Naive thymus-derived CD8-positive, alpha-beta T cell (primary cell): ENCODE data around the gene GPR4. TPM values are rescaled to one million over a fixed set of nuclear protein-coding genes. Genes with fewer than 3 reads are reported as not detected.
A peak's percentile ranks its signal among the peaks of the same experiment; 100 is the strongest.

ENCODE experiments used
- ATAC-seq, 2 donors: fragments of 150-1000 bp; cut with Tn5 transposase in 1 of 2; sonication (Bioruptor Pico), chemical (Tn5 transposase) in 1 of 2; 1 replicate in 1 of 2; 2 replicates in 1 of 2; pipeline ENCODE4 v1.10.0; 2021; ENCODE audit warnings: mild to moderate bottlenecking in 2 of 2, moderate library complexity in 2 of 2
- POLR2A ChIA-PET: fragments of 350-600 bp; sonication (Branson Sonifier 250); formaldehyde crosslinking; loops from one replicate; lab custom pipeline; 2021; ENCODE audit warnings: antibody characterized with exemption; lab: Charles Lee
- DNase-seq, 10 donors: peaks; one replicate each; pipeline versions ENCODE4 v3.0.0 to v3.0.0-alpha.2; 2020 to 2022
- H3K27ac Mint-ChIP-seq, 10 donors: one replicate each; pipeline ENCODE4 v1.8.0; 2020 to 2022; ENCODE audit warnings: mild to moderate bottlenecking in 10 of 10, mixed read lengths in 10 of 10, moderate library complexity in 4 of 10, inconsistent platforms in 1 of 10
- H3K27me3 Mint-ChIP-seq, 5 donors: one replicate each; pipeline ENCODE4 v1.8.0; 2021 to 2022; ENCODE audit warnings: mixed read lengths in 5 of 5
- H3K36me3 Mint-ChIP-seq, 3 donors: one replicate each; pipeline ENCODE4 v1.8.0; 2020 to 2022; ENCODE audit warnings: mixed read lengths in 3 of 3, mild to moderate bottlenecking in 2 of 3, inconsistent platforms in 1 of 3
- H3K4me1 Mint-ChIP-seq, 4 donors: one replicate each; pipeline ENCODE4 v1.8.0; 2021 to 2022; ENCODE audit warnings: mixed read lengths in 4 of 4
- H3K4me3 Mint-ChIP-seq, 10 donors: one replicate each; pipeline ENCODE4 v1.8.0; 2020 to 2022; ENCODE audit warnings: mild to moderate bottlenecking in 10 of 10, mixed read lengths in 10 of 10, moderate library complexity in 6 of 10, inconsistent platforms in 1 of 10
- H3K9me3 Mint-ChIP-seq, 9 donors: one replicate each; pipeline ENCODE4 v1.8.0; 2020 to 2022; ENCODE audit warnings: mixed read lengths in 9 of 9, mild to moderate bottlenecking in 3 of 9, inconsistent platforms in 1 of 9, moderate library complexity in 1 of 9
- microRNA-seq: library from miRNA; unstranded; fragments of <30 nt; microRNA quantifications from one replicate; pipeline ENCODE4 v1.2.0, GENCODE V29; 2022; ENCODE audit warnings: borderline microRNAs expressed
- polyA plus RNA-seq, 3 donors: library from polyadenylated mRNA; unstranded; fragments of 300-500 nt; fragmentation: Illumina TruSeq; gene quantifications; one replicate each; pipeline ENCODE4 v1.2.3, GENCODE V29; 2021
- total RNA-seq, 8 experiments: library from RNA in 2 of 8; stranded (reverse) in 2 of 8; gene quantifications; one replicate each; pipeline ENCODE4 v1.2.3 and lab custom pipeline; 2021 to 2026

GPR4 gene
- total and polyA plus RNA-seq, 5 experiments from 2014 or later, result not detected

- Mint-ChIP-seq H3K4me3 (peak overlapping the region in 2 of 10 donors; percentile 66 to 78), H3K27me3 (no peaks in the 10 kb centered on the region), H3K27ac (peak overlapping the region in 8 of 10 donors; percentile 20 to 96 (median 70)), H3K9me3 (no peaks in the 10 kb centered on the region), H3K36me3 (peaks cover 0 to 2% (median 2%) of the 10 kb centered on the region in 3 donors), H3K4me1 (peaks cover 23 to 71% (median 62%) of the 10 kb centered on the region in 4 donors)
- DNase-seq, result no peak
- no peak for ATAC-seq
- POLR2A ChIA-PET, result no interaction called here
Measured at GRCh38 chr19:45560686-45561085, 41.3 kb downstream of the GPR4 start.

GRCh38 chr19:45560038-45560437 lies 42.0 kb downstream of the GPR4 start:
- Mint-ChIP-seq H3K4me1 (peaks cover 23 to 66% (median 61%) of the 10 kb centered on the region in 4 donors), H3K9me3 (no peaks in the 10 kb centered on the region), H3K27ac (peak overlapping the region in 7 of 10 donors; percentile 57 to 92 (median 73)), H3K4me3 (peak overlapping the region in 4 of 10 donors; percentile 14 to 36 (median 22)), H3K36me3 (peaks cover 0 to 2% (median 2%) of the 10 kb centered on the region in 3 donors), H3K27me3 (no peaks in the 10 kb centered on the region)
- no peak for DNase-seq
- no peak for ATAC-seq
- POLR2A ChIA-PET, result interaction anchor here (0.6 kb wide), 1 partner anchor 21 kb away, joined by 3 read pairs; no protein-coding TSS in a partner anchor

- no peaks in the 10 kb centered on the region for H3K27me3 Mint-ChIP-seq
- H3K36me3 Mint-ChIP-seq, result peaks cover 0 to 2% (median 2%) of the 10 kb centered on the region in 3 donors
- ATAC-seq (peak; percentile 94), DNase-seq (peak; percentile 62 to 86 (median 78))
- peaks cover 18 to 55% (median 49%) of the 10 kb centered on the region in 4 donors for H3K4me1 Mint-ChIP-seq
- no peaks in the 10 kb centered on the region for H3K9me3 Mint-ChIP-seq
- POLR2A ChIA-PET, result interaction anchor here (0.6 to 1.1 kb wide), 6 partner anchors 33 to 122 kb away, joined by 3 to 4 read pairs (median 4); partner anchors contain the start of gene EML2
- H3K4me3 Mint-ChIP-seq, result peak overlapping the region in 8 of 10 donors; percentile 3 to 66 (median 30)
- H3K27ac Mint-ChIP-seq, result peak overlapping the region in 9 of 10 donors; percentile 49 to 91 (median 71)
Measured at GRCh38 chr19:45558399-45558878, 43.6 kb downstream of the GPR4 start.

GRCh38 chr19:45556835-45557234 lies 45.2 kb downstream of the GPR4 start:
- Mint-ChIP-seq H3K27me3 (no peaks in the 10 kb centered on the region), H3K27ac (peak overlapping the region in 4 of 10 donors; percentile 36 to 75 (median 54)), H3K4me3 (no peak overlapping the region), H3K9me3 (no peaks in the 10 kb centered on the region), H3K36me3 (peaks cover 0 to 11% (median 6%) of the 10 kb centered on the region in 3 donors), H3K4me1 (peaks cover 18 to 43% (median 38%) of the 10 kb centered on the region in 4 donors)
- ATAC-seq (no peak), DNase-seq (no peak)
- POLR2A ChIA-PET, result no interaction called here

GRCh38 chr19:45554481-45554880 lies 47.5 kb downstream of the GPR4 start:
- POLR2A ChIA-PET, result interaction anchor here (0.8 kb wide), 1 partner anchor 10 kb away, joined by 5 read pairs; no protein-coding TSS in a partner anchor
- no peak for DNase-seq
- Mint-ChIP-seq H3K4me3 (no peak overlapping the region), H3K27me3 (no peaks in the 10 kb centered on the region), H3K4me1 (peaks cover 6 to 21% (median 18%) of the 10 kb centered on the region in 4 donors), H3K27ac (no peak overlapping the region), H3K36me3 (peaks cover 0 to 9% (median 4%) of the 10 kb centered on the region in 3 donors), H3K9me3 (no peaks in the 10 kb centered on the region)
- no peak for ATAC-seq

- no peak for DNase-seq
- ATAC-seq, result no peak
- H3K27ac Mint-ChIP-seq, result no peak overlapping the region
- H3K9me3 Mint-ChIP-seq, result no peaks in the 10 kb centered on the region
- POLR2A ChIA-PET, result interaction anchor here (0.6 kb wide), 1 partner anchor 9 kb away, joined by 4 read pairs; no protein-coding TSS in a partner anchor
- H3K4me1 Mint-ChIP-seq, result peaks cover 6 to 13% (median 11%) of the 10 kb centered on the region in 4 donors
- H3K36me3 Mint-ChIP-seq, result peaks cover 0 to 9% (median 4%) of the 10 kb centered on the region in 3 donors
- no peaks in the 10 kb centered on the region for H3K27me3 Mint-ChIP-seq
- H3K4me3 Mint-ChIP-seq, result no peak overlapping the region
Measured at GRCh38 chr19:45553464-45553863, 48.5 kb downstream of the GPR4 start.

- ATAC-seq, result no peak
- POLR2A ChIA-PET, result no interaction called here
- no peak for DNase-seq
- H3K36me3 Mint-ChIP-seq, result peaks cover 0 to 8% (median 4%) of the 10 kb centered on the region in 3 donors
- H3K9me3 Mint-ChIP-seq, result no peaks in the 10 kb centered on the region
- H3K4me3 Mint-ChIP-seq, result no peak overlapping the region
- H3K27ac Mint-ChIP-seq, result no peak overlapping the region
- H3K27me3 Mint-ChIP-seq, result no peaks in the 10 kb centered on the region
- H3K4me1 Mint-ChIP-seq, result peaks cover 0 to 4% (median 0%) of the 10 kb centered on the region in 4 donors
Measured at GRCh38 chr19:45547965-45548609, 53.9 kb downstream of the GPR4 start.

GRCh38 chr19:45547211-45547770 lies 54.7 kb downstream of the GPR4 start:
- H3K4me1 Mint-ChIP-seq, result peaks cover 0 to 4% (median 0%) of the 10 kb centered on the region in 4 donors

GRCh38 chr19:45542234-45542668 lies 59.8 kb downstream of the GPR4 start:
- H3K4me1 Mint-ChIP-seq, result peaks cover 0 to 4% (median under 1%) of the 10 kb centered on the region in 4 donors
- POLR2A ChIA-PET, result no interaction called here
- no peaks in the 10 kb centered on the region for H3K27me3 Mint-ChIP-seq
- ATAC-seq (no peak), DNase-seq (no peak)
- H3K9me3 Mint-ChIP-seq, result no peaks in the 10 kb centered on the region
- no peak overlapping the region for H3K4me3 Mint-ChIP-seq
- no peaks in the 10 kb centered on the region for H3K36me3 Mint-ChIP-seq
- no peak overlapping the region for H3K27ac Mint-ChIP-seq

More at GRCh38 chr19:45547211-45547770, 54.7 kb downstream of the GPR4 start:
- POLR2A ChIA-PET, result no interaction called here
- Mint-ChIP-seq H3K4me3 (no peak overlapping the region), H3K27me3 (no peaks in the 10 kb centered on the region), H3K36me3 (peaks cover 0 to under 1% (median 0%) of the 10 kb centered on the region in 3 donors), H3K9me3 (no peaks in the 10 kb centered on the region), H3K27ac (peak overlapping the region in 1 of 10 donors; percentile 74)
- ATAC-seq (no peak), DNase-seq (no peak)

Small RNAs within 50 kb of the gene (microRNA-seq; reads per million reads assigned to microRNA genes)
- gene MIR330, result 91.4 reads per million, percentile 62 among the genes with 10 or more reads in this experiment

Other genes with a start within 250 kb of the GPR4 start
- 10 to 100 TPM; 21.5 to 23.7 TPM for gene ERCC2, start 231.6 kb downstream of the GPR4 start, total RNA-seq
- 1 to 10 TPM; 3.7 to 7.6 (median 7.0) TPM for gene ERCC2, start 231.6 kb downstream of the GPR4 start, polyA plus RNA-seq
- gene PPP1R13L, start 197.1 kb downstream of the GPR4 start, total RNA-seq, result 10 to 100 TPM; 12.4 to 13.2 TPM
- 1 to 10 TPM in 2 of 3 donors, under 1 TPM in 1; 0.64 to 2.5 (median 1.2) TPM for gene PPP1R13L, start 197.1 kb downstream of the GPR4 start, polyA plus RNA-seq
- gene POLR1G, start 195.6 kb downstream of the GPR4 start, total RNA-seq, result 1 to 10 TPM; 3.3 to 3.4 TPM
- 1 to 10 TPM; 2.4 to 7.4 (median 4.4) TPM for gene POLR1G, start 195.6 kb downstream of the GPR4 start, polyA plus RNA-seq
- gene ERCC1, start 178.3 kb downstream of the GPR4 start, total RNA-seq, result 10 to 100 TPM; 59.2 to 61.0 TPM
- 10 to 100 TPM; 32.2 to 38.6 (median 33.7) TPM for gene ERCC1, start 178.3 kb downstream of the GPR4 start, polyA plus RNA-seq
- gene FOSB, start 134.2 kb downstream of the GPR4 start, total RNA-seq, result 1 to 10 TPM; 3.5 TPM
- gene FOSB, start 134.2 kb downstream of the GPR4 start, polyA plus RNA-seq, result 10 to 100 TPM; 10.2 to 11.4 (median 11.0) TPM
- 1 to 10 TPM; 1.0 to 1.8 TPM for gene RTN2, start 105.2 kb downstream of the GPR4 start, total RNA-seq
- gene RTN2, start 105.2 kb downstream of the GPR4 start, polyA plus RNA-seq, result under 1 TPM in 2 of 3 donors, not detected in 1; 0.27 to 0.41 TPM
- gene PPM1N, start 103.8 kb downstream of the GPR4 start, total RNA-seq, result 10 to 100 TPM; 12.4 to 15.6 TPM
- 1 to 10 TPM; 7.2 to 8.7 (median 7.7) TPM for gene PPM1N, start 103.8 kb downstream of the GPR4 start, polyA plus RNA-seq
- 10 to 100 TPM; 72.0 to 72.1 TPM for gene VASP, start 94.7 kb downstream of the GPR4 start, total RNA-seq
- gene VASP, start 94.7 kb downstream of the GPR4 start, polyA plus RNA-seq, result 10 to 100 TPM; 39.9 to 49.6 (median 49.0) TPM
- 10 to 100 TPM in 1 of 2 experiments, 1 to 10 TPM in 1; 8.8 to 10.6 TPM for gene OPA3, start 17.4 kb downstream of the GPR4 start, total RNA-seq
- gene OPA3, start 17.4 kb downstream of the GPR4 start, polyA plus RNA-seq, result 10 to 100 TPM in 2 of 3 donors, 1 to 10 TPM in 1; 7.5 to 25.3 (median 13.2) TPM
- gene EML2, start 37.2 kb upstream of the GPR4 start, total RNA-seq, result 10 to 100 TPM; 52.1 to 56.8 TPM
- 10 to 100 TPM in 2 of 3 donors, 1 to 10 TPM in 1; 8.8 to 17.8 (median 11.5) TPM for gene EML2, start 37.2 kb upstream of the GPR4 start, polyA plus RNA-seq
- 10 to 100 TPM in 1 of 2 experiments, 1 to 10 TPM in 1; 9.7 to 10.4 TPM for gene GIPR, start 66.0 kb upstream of the GPR4 start, total RNA-seq
- under 1 TPM in 2 of 3 donors, not detected in 1; 0.38 to 0.61 TPM for gene GIPR, start 66.0 kb upstream of the GPR4 start, polyA plus RNA-seq
- 100 to 1,000 TPM; 395 to 410 TPM for gene SNRPD2, start 89.7 kb upstream of the GPR4 start, total RNA-seq
- gene SNRPD2, start 89.7 kb upstream of the GPR4 start, polyA plus RNA-seq, result 1,000 to 10,000 TPM; 1,119 to 1,289 (median 1,220) TPM
- gene QPCTL, start 90.5 kb upstream of the GPR4 start, total RNA-seq, result 10 to 100 TPM in 1 of 2 experiments, 1 to 10 TPM in 1; 7.3 to 11.4 TPM
- 1 to 10 TPM in 2 of 3 donors, under 1 TPM in 1; 0.65 to 2.3 (median 1.6) TPM for gene QPCTL, start 90.5 kb upstream of the GPR4 start, polyA plus RNA-seq
- 10 to 100 TPM; 35.3 to 42.3 TPM for gene FBXO46, start 128.7 kb upstream of the GPR4 start, total RNA-seq
- 10 to 100 TPM; 12.4 to 15.2 (median 12.5) TPM for gene FBXO46, start 128.7 kb upstream of the GPR4 start, polyA plus RNA-seq
- gene MEIOSIN, start 131.2 kb upstream of the GPR4 start, total RNA-seq, result not detected
- not detected for gene MEIOSIN, start 131.2 kb upstream of the GPR4 start, polyA plus RNA-seq
- gene SIX5, start 167.0 kb upstream of the GPR4 start, total RNA-seq, result 1 to 10 TPM; 1.4 to 1.8 TPM
- gene SIX5, start 167.0 kb upstream of the GPR4 start, polyA plus RNA-seq, result under 1 TPM; 0.08 to 0.11 (median 0.09) TPM
- 10 to 100 TPM; 44.2 to 44.3 TPM for gene DMPK, start 180.3 kb upstream of the GPR4 start, total RNA-seq
- under 1 TPM; 0.60 to 0.99 (median 0.81) TPM for gene DMPK, start 180.3 kb upstream of the GPR4 start, polyA plus RNA-seq
- gene DMWD, start 190.6 kb upstream of the GPR4 start, total RNA-seq, result 10 to 100 TPM; 49.5 to 54.1 TPM
- gene DMWD, start 190.6 kb upstream of the GPR4 start, polyA plus RNA-seq, result 10 to 100 TPM in 2 of 3 donors, 1 to 10 TPM in 1; 8.0 to 16.5 (median 11.9) TPM
- under 1 TPM; 0.36 to 0.57 TPM for gene RSPH6A, start 213.1 kb upstream of the GPR4 start, total RNA-seq
- gene RSPH6A, start 213.1 kb upstream of the GPR4 start, polyA plus RNA-seq, result not detected